GM21737 (cell line): ENCODE measurements around the gene SKAP1.
"Not testable (repeated sequence)": the region's sequence is repeated elsewhere in the genome, so short reads cannot be mapped to it uniquely, and the experiment has no call there.

Source experiments
- ATAC-seq: cut with Tn5 transposase; IDR thresholded peaks from one replicate; pipeline ENCODE4 v1.9.1; 2021; ENCODE audit warnings: mild to moderate bottlenecking, moderate library complexity; ENCODE audit not compliant: unreplicated experiment

The SKAP1 gene

GRCh38 chr17:48416971-48417370 lies 13.0 kb downstream of the SKAP1 start:
- ATAC-seq: no peak

- no peak for ATAC-seq
Observed at GRCh38 chr17:48413613-48414405, 16.2 kb downstream of the SKAP1 start.

- ATAC-seq: no peak
Observed at GRCh38 chr17:48412841-48413240, 17.2 kb downstream of the SKAP1 start.

- ATAC-seq: not testable (repeated sequence)
Observed at GRCh38 chr17:48410821-48411220, 19.2 kb downstream of the SKAP1 start.

- no peak for ATAC-seq
Observed at GRCh38 chr17:48409607-48410006, 20.4 kb downstream of the SKAP1 start.

GRCh38 chr17:48406936-48407567 lies 23.0 kb downstream of the SKAP1 start:
- no peak for ATAC-seq

- no peak for ATAC-seq
Observed at GRCh38 chr17:48394821-48395220, 35.2 kb downstream of the SKAP1 start.

GRCh38 chr17:48393283-48393682 lies 36.7 kb downstream of the SKAP1 start:
- ATAC-seq: no peak

- no peak for ATAC-seq
Observed at GRCh38 chr17:48392857-48393256, 37.2 kb downstream of the SKAP1 start.

GRCh38 chr17:48391444-48391843 lies 38.6 kb downstream of the SKAP1 start:
- ATAC-seq: no peak

- ATAC-seq: no peak
Observed at GRCh38 chr17:48389903-48390302, 40.1 kb downstream of the SKAP1 start.

- no peak for ATAC-seq
Observed at GRCh38 chr17:48388955-48389743, 40.9 kb downstream of the SKAP1 start.

GRCh38 chr17:48386826-48387225 lies 43.2 kb downstream of the SKAP1 start:
- no peak for ATAC-seq

- no peak for ATAC-seq
Observed at GRCh38 chr17:48385319-48385718, 44.7 kb downstream of the SKAP1 start.

GRCh38 chr17:48384164-48384563 lies 45.9 kb downstream of the SKAP1 start:
- ATAC-seq: no peak

- no peak for ATAC-seq
Observed at GRCh38 chr17:48382989-48383388, 47.0 kb downstream of the SKAP1 start.

- ATAC-seq: no peak
Observed at GRCh38 chr17:48378708-48379392, 51.2 kb downstream of the SKAP1 start.

- no peak for ATAC-seq
Observed at GRCh38 chr17:48378238-48378637, 51.8 kb downstream of the SKAP1 start.

GRCh38 chr17:48376682-48377325 lies 53.2 kb downstream of the SKAP1 start:
- ATAC-seq: no peak

GRCh38 chr17:48375356-48375755 lies 54.7 kb downstream of the SKAP1 start:
- ATAC-seq: no peak
